HG03354 (cell line): ENCODE results near the gene MUSK.

Experiments used
- ATAC-seq: cut with Tn5 transposase; IDR thresholded peaks from one replicate; pipeline ENCODE4 v1.9.1; 2021; ENCODE audit warnings: mild to moderate bottlenecking; ENCODE audit not compliant: unreplicated experiment, poor library complexity, severe bottlenecking

The MUSK gene

DNA sequence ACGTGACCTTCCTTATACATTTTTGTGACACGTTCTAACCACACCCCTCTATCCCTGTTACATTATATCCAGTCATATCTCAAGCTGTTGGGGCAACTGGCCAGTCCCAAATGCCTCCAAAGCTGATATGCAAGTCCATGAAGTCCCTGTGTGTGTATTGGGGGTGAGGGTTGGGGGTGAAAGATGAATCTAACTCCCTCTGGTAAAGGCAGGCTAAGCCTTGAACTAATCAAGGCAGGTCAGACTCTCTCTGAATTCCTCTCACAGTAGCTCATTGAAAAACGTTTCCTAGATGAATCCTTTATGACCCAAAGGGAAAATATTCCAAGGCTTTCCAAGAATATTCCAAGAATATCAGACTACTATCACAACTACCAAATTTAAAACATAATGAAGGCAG is 174.4 kb downstream of the MUSK start:
- no peak for ATAC-seq

DNA sequence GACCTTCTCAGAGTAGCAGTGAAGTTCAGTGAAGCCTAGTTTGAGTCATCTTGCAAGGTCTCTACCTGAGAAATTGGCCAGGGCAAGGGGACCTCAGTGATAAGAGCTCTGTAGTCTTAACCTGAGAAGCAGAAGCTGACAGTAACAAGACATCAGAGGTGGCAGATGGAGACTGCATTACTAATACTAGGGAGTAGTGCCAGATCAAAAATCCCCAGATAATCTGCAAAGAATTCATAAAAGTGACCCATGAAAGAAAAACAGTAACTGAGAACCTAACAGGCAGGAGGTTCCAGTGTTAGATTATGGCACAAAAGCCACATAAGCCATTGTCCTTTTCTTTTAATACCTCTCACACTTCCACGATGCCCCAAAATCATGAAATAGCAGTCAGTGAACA is 175.5 kb downstream of the MUSK start:
- ATAC-seq = no peak

- no peak for ATAC-seq
Measured at GRCh38 chr9:110846215-110846614, 177.6 kb downstream of the MUSK start.

- ATAC-seq = no peak
Measured at GRCh38 chr9:110847671-110848070, 179.1 kb downstream of the MUSK start.

DNA sequence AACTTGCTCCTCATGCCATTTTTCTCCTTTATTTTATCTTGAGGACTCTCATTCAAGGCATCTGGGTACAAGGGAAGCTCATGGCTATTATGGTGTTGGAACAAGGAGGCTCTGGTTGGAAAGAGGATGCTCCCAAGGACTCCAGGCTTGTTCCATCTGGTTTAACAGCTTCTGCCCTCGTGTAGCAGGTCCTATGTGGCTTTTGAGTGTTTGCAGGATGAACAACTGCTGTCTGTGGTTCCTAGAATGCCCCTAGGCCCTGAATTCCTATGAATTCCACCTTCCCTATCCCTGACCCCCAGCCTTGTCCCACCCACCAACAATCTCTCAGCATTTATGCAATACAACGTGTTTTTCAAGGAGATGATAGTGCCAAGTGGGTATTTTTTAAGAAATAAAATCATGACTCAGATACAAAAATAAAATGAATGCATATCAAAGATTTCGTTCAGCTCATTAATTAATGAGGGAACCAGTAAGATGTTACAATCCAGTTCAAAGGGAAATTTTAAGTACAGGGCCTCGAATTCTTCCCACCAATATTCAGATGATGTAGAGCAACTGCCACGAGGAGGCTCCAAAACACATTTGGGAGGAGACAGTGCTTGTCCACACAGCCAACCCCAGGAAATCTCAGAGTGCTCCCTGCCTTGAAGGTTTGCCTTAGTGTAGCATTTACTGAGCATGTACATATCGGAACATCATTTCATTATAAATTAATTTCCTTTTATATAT is 182.0 kb downstream of the MUSK start:
- ATAC-seq = no peak
